Psoas muscle (tissue), 8 donors: ENCODE data around the gene ALDH3B2. TPM values are rescaled to one million over a fixed set of nuclear protein-coding genes. Genes with fewer than 3 reads are reported as not detected.

Source experiments
- ATAC-seq, 4 donors: fragments of 200-7000 bp; cut with Tn5 transposase; one replicate each; pipeline ENCODE4 v1.9.1; 2020; ENCODE audit warnings: moderate library complexity in 3 of 4, mild to moderate bottlenecking in 2 of 4
- DNase-seq, 2 donors: peaks; one replicate each; pipeline ENCODE4 v3.0.0-alpha.2; 2020
- H3K27ac ChIP-seq: fragments of 200-600 bp; one replicate; pipeline ENCODE4 v1.8.0; 2022
- H3K27me3 ChIP-seq, 3 donors: fragments of 200-600 bp in 1 of 3; one replicate each; pipeline versions ENCODE4 v1.6.1 to v1.8.0; 2013 to 2022; ENCODE audit warnings: low read length in 2 of 3, mild to moderate bottlenecking in 2 of 3, moderate library complexity in 1 of 3; ENCODE audit not compliant: insufficient read depth in 3 of 3
- H3K36me3 ChIP-seq, 2 donors: fragments of 200-600 bp in 1 of 2; one replicate each; pipeline versions ENCODE4 v1.6.1 to v1.8.0; 2013 to 2022; ENCODE audit warnings: low read depth in 1 of 2, mild to moderate bottlenecking in 1 of 2, moderate library complexity in 1 of 2; ENCODE audit not compliant: insufficient read depth in 1 of 2
- H3K4me1 ChIP-seq: fragments of 200-600 bp; one replicate; pipeline ENCODE4 v1.8.0; 2022
- H3K4me3 ChIP-seq: fragments of 200-600 bp; one replicate; pipeline ENCODE4 v1.8.0; 2022; ENCODE audit warnings: mild to moderate bottlenecking
- H3K9me3 ChIP-seq: fragments of 200-600 bp; one replicate; pipeline ENCODE4 v1.8.0; 2022
- CTCF ChIP-seq: fragments of 200-600 bp; IDR thresholded peaks from one replicate; pipeline ENCODE4 v1.8.0; 2022; ENCODE audit warnings: antibody characterized with exemption
- WGBS, 3 donors: extraction: QIAGEN DNeasy Blood & Tissue Kit; methylation state at CpG; one replicate each; pipeline versions ENCODE4 v1.1.6 to v1.1.7; 2013; 5-methylcytosine and 5-hydroxymethylcytosine counted together
- intact Hi-C, 2 donors: fragments of 100-400 bp; cut with DNase I; formaldehyde crosslinking; loops; one replicate each; pipeline versions ENCODE4 v1.11.0 to v1.14.2; 2022
- polyA plus RNA-seq, 3 donors: library from polyadenylated mRNA; stranded (reverse); fragments of 200-250 nt; gene quantifications; one replicate each; pipeline ENCODE4 v1.2.3, GENCODE V29; 2013
- total RNA-seq, 4 donors: library from RNA; stranded (reverse); fragmentation: NEBNext Ultra II Directional in 2 of 4; extraction: Animal tissue kit (Norgen Biotek cat#: 25700) in 2 of 4; gene quantifications; one replicate each; pipeline versions ENCODE4 v1.2.1 to v1.2.4, GENCODE V29; 2021 to 2023
- donor health status: healthy with polysubstance abuse.
- donor health status: DM: no; HTN: no; CAD: no; lungs with moderate emphysema.
- donor health status: Bipolar disorder and iron deficiency.
- donor health status: healthy.
- donor health status: DM: yes; HTN: yes; CAD: no.
- donor health status: DM: no; HTN: no; CAD: no.
- donor health status: DM: no; HTN: no; CAD: no.
- donor health status: DM: yes; HTN: yes; CAD: no.

ALDH3B2 gene
- total and polyA plus RNA-seq, 7 donors, result not detected

GRCh38 chr11:67631853-67632174, 42.6 kb downstream of the ALDH3B2 start:
- H3K36me3 ChIP-seq, result no peaks in the 10 kb centered on the region
- H3K4me1 ChIP-seq, result peaks cover 15% of the 10 kb centered on the region
- H3K9me3 ChIP-seq, result no peaks in the 10 kb centered on the region
- WGBS, 3 donors, result 85 to 96% (median 94%) methylated on average over 2 of the region's 2 CpGs
- no peak overlapping the region for H3K4me3 ChIP-seq
- no peak for DNase-seq
- no peaks in the 10 kb centered on the region for H3K27me3 ChIP-seq
- no peak overlapping the region for H3K27ac ChIP-seq
- intact Hi-C loops, result loop anchor here in 1 of 2 donors (10.0 kb wide), 1 partner anchor 173 kb away; no protein-coding TSS in a partner anchor
- no peak for TF ChIP-seq CTCF
- no peak for ATAC-seq

- Histone ChIP-seq H3K36me3 (no peaks in the 10 kb centered on the region), H3K27ac (no peak overlapping the region), H3K27me3 (no peaks in the 10 kb centered on the region), H3K4me3 (no peak overlapping the region), H3K4me1 (peaks cover 15% of the 10 kb centered on the region), H3K9me3 (no peaks in the 10 kb centered on the region)
- ATAC-seq, result no peak
- TF ChIP-seq CTCF, result no peak
- no peak for DNase-seq
- 70 to 78% (median 77%) methylated on average over 7 of the region's 7 CpGs for WGBS, 3 donors
- intact Hi-C loops, result loop anchor here in 1 of 2 donors (10.0 kb wide), 1 partner anchor 173 kb away; no protein-coding TSS in a partner anchor
Measured at GRCh38 chr11:67631411-67631810, 43.0 kb downstream of the ALDH3B2 start.

GRCh38 chr11:67630943-67631331, 43.5 kb downstream of the ALDH3B2 start:
- Histone ChIP-seq H3K4me3 (peak overlapping the region; percentile 83), H3K27me3 (no peaks in the 10 kb centered on the region), H3K36me3 (no peaks in the 10 kb centered on the region), H3K4me1 (peaks cover 15% of the 10 kb centered on the region), H3K27ac (peak overlapping the region; percentile 88), H3K9me3 (no peaks in the 10 kb centered on the region)
- intact Hi-C loops, result loop anchor here in 1 of 2 donors (10.0 kb wide), 1 partner anchor 174 kb away; no protein-coding TSS in a partner anchor
- no peak for TF ChIP-seq CTCF
- no peak for DNase-seq
- WGBS, 3 donors, result 52 to 55% (median 52%) methylated on average over 16 of the region's 16 CpGs
- ATAC-seq, result no peak

- 0 to 1% (median 1%) methylated on average over 30 to 70 of the region's 70 CpGs for WGBS, 3 donors
- Histone ChIP-seq H3K4me3 (peak overlapping the region; percentile 83), H3K27ac (peak overlapping the region; percentile 94), H3K27me3 (no peaks in the 10 kb centered on the region), H3K36me3 (no peaks in the 10 kb centered on the region), H3K9me3 (no peaks in the 10 kb centered on the region), H3K4me1 (peaks cover 15% of the 10 kb centered on the region)
- intact Hi-C loops, result loop anchor here in 1 of 2 donors (10.0 kb wide), 1 partner anchor 174 kb away; no protein-coding TSS in a partner anchor
- ATAC-seq (peak; percentile 89 to 92 (median 90)), DNase-seq (peak; percentile 99)
- TF ChIP-seq CTCF, result peak; percentile 61
Measured at GRCh38 chr11:67630228-67630942, 44.0 kb downstream of the ALDH3B2 start.
